Stimulated activated CD8-positive, alpha-beta memory T cell treated with anti-CD3 and anti-CD28 coated beads, Interleukin-4, amount 100 ng/mL, for 4 hours (primary cell): ENCODE results near the gene ADSL.
"Not testable (repeated sequence)": the region's sequence is repeated elsewhere in the genome, so short reads cannot be mapped to it uniquely, and the experiment has no call there.

Source experiments
- DNase-seq, 2 donors: peaks; one replicate each; pipeline ENCODE4 v3.0.0-alpha.2; 2020; ENCODE audit warnings: low read depth in 2 of 2, low spot score in 1 of 2

The ADSL gene

DNA sequence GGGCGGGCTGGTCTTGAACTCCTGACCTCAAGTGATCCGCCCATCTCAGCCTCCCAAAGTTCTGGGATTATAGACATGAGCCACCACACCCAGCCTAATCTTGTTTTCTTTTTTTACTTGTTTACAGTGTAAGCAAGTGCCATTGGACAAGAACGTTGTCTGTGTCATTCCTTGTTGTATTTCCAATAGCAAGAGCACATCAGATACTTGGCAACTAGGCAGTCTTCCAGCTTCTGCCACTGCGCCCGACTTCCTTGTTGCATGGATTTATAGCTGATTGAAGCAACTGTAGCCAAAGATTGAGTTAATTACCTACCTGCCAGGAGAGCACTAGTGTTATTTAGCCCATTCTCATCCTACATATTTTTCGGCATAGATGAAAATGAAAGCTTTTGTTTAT, 21.0 kb downstream of the ADSL start:
- no peak for DNase-seq

- DNase-seq: no peak
Observed at GRCh38 chr22:40368016-40368415, 21.7 kb downstream of the ADSL start.

DNA sequence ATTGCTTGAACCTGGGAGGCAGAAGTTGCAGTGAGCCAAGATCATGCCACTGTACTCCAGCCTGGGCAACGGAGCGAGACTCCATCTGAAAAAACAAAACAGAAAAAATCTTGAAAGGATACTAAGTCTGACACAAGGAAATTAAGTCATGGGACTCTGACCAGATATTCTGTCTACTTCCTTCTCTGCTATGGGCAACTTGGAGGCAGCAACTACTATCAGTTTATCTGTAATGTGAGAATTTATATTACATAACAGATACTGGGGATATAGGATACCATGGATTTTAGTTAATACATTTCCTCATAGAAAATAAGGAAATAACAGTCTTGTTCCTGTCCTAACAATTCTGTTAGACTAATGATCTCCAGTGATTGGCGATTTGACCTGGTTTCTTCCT, 22.5 kb downstream of the ADSL start:
- no peak for DNase-seq

DNA sequence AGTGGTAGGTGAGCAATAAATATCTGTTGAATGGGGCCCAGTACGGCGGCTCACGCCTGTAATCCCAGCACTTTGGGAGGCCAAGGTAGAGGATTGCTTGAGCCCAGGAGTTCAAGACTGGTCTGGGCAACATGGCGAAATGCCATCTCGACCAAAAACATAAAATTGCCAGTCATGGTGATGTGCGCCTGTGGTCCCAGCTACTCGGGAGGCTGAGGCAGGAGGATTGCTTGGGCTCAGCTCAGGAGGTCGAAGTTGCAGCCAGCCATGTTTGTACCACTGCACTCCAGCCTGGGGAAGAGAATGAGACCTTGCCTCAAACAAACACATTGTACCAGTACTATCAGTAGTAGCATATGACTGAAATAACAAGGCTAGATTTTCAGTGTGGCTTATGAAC, 28.3 kb downstream of the ADSL start:
- DNase-seq: no peak

GRCh38 chr22:40376149-40376548, 29.8 kb downstream of the ADSL start:
- no peak for DNase-seq

DNA sequence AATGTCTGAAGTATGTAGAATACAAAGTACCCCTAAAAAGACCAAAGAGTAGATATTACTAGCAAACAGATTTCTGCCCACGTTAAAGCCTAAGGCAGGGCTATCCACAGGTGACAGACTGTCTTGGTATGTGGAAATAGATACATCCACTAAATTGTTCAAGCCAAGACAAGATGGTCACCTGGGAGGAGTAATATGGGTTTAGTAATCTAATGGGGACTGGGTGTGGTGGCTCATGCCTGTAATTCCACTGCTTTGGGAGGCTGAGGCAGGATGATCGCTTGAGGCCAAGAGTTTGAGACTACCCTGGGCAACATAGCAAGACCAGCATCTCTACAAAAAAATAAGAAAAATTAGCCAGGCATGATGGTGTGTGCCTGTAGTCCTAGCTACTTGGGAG, 31.6 kb downstream of the ADSL start:
- no peak for DNase-seq

- not testable (repeated sequence) for DNase-seq
Observed at GRCh38 chr22:40378448-40378847, 32.1 kb downstream of the ADSL start.

DNA sequence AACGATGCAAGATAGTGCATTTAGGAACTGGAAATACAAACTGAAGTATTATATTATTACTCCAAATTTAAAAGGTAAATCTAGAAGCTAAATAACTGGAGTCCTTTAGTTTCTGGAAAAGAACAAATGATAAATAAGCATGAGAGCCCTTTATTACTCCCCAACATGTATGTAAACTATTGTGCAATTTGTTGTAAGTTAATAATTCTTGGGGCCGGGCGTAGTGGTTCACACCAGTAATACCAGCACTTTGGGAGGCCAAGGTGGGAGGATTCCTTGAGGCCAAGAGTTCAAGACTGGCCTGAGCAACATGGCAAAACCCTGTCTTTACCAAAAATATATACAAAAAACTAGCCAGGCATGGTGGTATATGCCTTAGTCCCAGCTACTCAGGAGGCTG, 35.2 kb downstream of the ADSL start:
- no peak for DNase-seq

DNA sequence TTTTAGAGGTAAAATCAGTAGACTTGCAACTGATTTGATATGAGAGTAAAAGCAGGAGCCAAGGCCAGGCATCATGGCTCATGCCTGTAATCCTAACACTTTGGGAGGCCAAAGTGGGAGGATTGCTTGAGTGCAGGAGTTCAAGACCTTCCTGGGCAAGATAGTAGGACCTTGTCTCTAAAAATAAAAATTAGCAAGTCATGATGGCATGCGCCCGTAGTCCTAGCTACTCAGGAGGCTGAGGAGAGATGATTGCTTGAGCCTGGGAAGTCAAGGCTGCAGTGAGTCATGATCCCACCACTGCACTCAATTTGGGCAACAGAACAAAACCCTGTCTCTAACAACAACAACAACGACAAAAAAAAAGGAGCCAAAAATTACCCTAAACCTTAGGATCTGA, 37.6 kb downstream of the ADSL start:
- no peak for DNase-seq

GRCh38 chr22:40385036-40385782, 38.9 kb downstream of the ADSL start:
- DNase-seq: no peak

DNA sequence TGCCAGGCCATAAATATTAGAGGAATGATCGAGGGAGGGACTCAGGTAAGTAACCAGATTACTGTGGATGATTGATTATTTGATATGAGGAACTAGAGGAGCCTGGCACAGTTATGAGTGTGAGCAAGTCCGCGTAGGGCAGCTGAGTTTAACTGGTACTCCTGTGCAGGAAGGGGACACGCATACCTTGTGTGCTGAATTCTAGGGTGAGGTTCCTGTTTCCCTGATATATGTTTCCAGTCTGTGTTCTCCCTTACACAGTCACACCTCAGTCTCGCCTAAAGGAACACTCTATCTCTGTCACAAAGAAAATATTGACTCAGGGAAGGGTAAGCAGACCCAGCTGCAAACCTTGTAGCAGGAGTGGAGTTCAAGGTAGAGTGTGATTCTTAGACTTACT, 41.4 kb downstream of the ADSL start:
- DNase-seq: no peak

DNA sequence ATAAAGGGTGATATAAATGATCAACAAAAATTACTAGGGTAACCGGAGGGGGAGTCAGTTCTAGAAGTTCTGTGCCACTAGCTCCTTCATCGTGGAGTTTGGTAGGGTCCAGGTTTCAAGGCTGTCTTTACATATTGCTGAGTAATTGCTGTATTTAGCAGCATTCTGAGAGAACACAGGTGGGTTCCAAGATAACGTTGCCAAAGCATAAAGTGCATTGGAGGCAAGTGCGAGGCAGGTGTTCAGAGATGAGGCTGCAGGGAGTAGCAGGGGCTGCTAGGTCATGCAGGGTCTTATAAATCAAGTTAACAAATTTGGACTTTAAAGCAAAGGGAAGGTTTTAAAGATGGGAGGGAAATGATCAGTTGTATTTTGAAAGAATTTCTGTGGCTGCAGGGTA, 41.9 kb downstream of the ADSL start:
- DNase-seq: no peak

- DNase-seq: no peak
Observed at GRCh38 chr22:40391417-40391816, 45.1 kb downstream of the ADSL start.

DNA sequence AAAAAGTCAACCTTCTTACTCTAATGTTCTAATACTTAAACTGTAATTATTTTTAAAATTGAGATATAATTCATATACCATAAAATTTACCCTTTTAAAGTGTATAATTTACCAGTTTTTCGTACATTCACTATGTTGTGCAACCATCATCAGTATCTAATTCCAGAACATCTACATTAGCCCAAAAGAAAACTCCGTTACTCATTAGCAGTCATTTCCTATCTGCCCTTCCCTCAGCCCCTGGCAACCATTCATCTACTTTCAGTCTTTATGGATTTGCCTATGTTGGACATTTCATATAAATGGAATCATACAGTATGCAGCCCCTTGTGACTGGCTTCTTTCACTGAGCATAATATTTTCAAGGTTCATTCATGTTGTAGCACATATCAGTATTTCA, 46.3 kb downstream of the ADSL start:
- DNase-seq: no peak

DNA sequence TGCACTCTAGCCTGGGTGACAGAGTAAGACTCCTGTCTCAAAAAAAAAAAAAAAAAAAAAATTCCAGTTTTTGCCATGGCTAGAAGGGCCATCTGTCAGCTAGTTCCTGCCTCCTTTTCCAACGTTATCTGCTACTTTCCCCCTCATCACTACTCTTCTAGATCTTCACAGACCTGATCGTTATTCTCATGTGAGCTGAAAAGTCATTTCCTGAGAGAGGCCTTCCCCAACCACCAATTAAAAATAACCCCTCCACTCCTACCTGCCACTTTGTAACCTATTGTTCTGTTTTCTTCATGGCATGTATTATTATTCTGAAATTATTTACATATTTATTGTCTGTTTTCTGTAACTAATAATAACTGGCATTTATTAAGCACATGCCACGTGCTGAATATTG, 48.3 kb downstream of the ADSL start:
- no peak for DNase-seq

GRCh38 chr22:40395607-40396006, 49.3 kb downstream of the ADSL start:
- no peak for DNase-seq

GRCh38 chr22:40396882-40397281, 50.6 kb downstream of the ADSL start:
- DNase-seq: no peak

DNA sequence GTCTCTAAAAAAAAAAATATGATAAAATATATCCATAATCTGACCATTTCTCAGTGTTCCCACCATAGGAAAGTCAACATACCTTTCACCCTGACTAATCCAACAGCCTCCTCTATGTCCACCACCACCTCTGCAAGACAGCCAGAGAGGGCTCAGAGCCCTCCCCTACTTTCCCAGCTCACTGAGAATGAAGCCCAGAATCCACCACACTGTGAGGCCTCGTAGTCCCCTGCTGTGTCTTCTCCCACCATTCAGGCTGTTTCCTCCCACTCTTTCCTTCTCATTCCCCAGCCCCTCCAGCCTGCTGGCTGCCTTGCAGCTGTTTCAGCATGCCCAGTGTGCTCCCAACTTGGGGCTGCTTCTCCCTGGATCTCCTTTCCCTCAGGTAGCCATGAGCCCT, 51.1 kb downstream of the ADSL start:
- DNase-seq: no peak

DNA sequence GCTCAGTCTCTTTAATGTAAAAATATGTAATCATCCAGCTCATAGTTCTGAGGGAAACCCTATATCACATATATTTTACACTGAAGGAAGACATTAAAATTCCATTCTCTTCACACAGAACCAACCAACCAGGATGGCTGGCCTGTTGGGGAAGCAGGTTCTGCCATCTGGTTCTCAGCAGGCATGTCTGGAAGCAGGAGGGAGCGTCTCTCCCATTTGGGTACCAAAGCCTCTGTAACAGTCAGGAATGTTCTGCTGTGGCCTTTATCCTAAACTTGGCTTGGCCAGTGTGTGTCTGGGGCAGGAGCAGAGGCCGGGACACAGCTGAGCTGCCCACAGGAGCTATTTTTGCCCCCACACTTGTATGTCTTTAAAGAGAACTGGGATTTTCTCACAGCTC, 53.3 kb downstream of the ADSL start:
- DNase-seq: no peak

GRCh38 chr22:40400159-40400558, 53.9 kb downstream of the ADSL start:
- no peak for DNase-seq

DNA sequence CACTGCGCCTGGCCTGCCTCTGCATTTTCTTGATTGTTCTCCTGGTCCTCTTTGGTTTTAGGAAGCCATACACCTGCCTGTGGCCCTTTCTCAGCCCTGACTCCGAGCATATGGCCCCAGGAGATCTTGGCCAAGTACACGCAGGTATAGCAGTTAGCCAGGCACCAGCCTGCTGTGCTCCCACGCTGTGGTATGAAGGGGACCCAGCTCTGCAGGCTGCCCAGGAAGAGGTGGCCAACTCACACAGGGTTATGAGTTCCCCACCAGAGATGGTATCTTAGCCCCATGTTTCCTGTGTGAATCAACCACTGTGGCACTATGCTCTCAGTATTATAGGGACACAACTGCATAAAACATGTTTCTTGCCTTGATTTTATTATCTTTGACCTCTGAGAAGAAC, 55.2 kb downstream of the ADSL start:
- peak; percentile 18 to 35 for DNase-seq

- no peak for DNase-seq
Observed at GRCh38 chr22:40401981-40402406, 55.7 kb downstream of the ADSL start.

- no peak for DNase-seq
Observed at GRCh38 chr22:40403141-40403540, 56.8 kb downstream of the ADSL start.

- DNase-seq: no peak
Observed at GRCh38 chr22:40403651-40404050, 57.4 kb downstream of the ADSL start.
